Mesenchymal stem cell (in vitro differentiated cells and primary cell): ENCODE results near the gene FOSL2.

Source experiments
- DNase-seq: peaks from one replicate; pipeline ENCODE4 v3.0.0-alpha.2; 2013
- H2AFZ ChIP-seq: one replicate; pipeline ENCODE4 v1.6.1; 2013; ENCODE audit warnings: low read depth, mild to moderate bottlenecking, control low read depth, inconsistent platforms, low read length, moderate library complexity
- H2AK5ac ChIP-seq: 2 replicates; pipeline ENCODE4 v1.6.1; 2013; ENCODE audit warnings: low read length, moderate library complexity, mild to moderate bottlenecking, inconsistent platforms; ENCODE audit not compliant: severe bottlenecking
- H2BK120ac ChIP-seq: one replicate; pipeline ENCODE4 v1.6.1; 2013; ENCODE audit warnings: low read depth, mild to moderate bottlenecking, inconsistent platforms, low read length, moderate library complexity
- H2BK12ac ChIP-seq, 2 experiments: one replicate each; pipeline ENCODE4 v1.6.1; 2013; ENCODE audit warnings: inconsistent platforms in 2 of 2, low read length in 2 of 2, mild to moderate bottlenecking in 2 of 2, moderate library complexity in 2 of 2, control low read depth in 1 of 2
- H2BK15ac ChIP-seq: one replicate; pipeline ENCODE4 v1.6.1; 2013; ENCODE audit warnings: mild to moderate bottlenecking, low read depth, inconsistent platforms; ENCODE audit not compliant: poor library complexity, severe bottlenecking
- H2BK5ac ChIP-seq: 2 replicates; pipeline ENCODE4 v1.6.1; 2013; ENCODE audit warnings: low read depth, mild to moderate bottlenecking, low read length, control low read depth, inconsistent platforms; ENCODE audit not compliant: poor library complexity, severe bottlenecking
- H3K14ac ChIP-seq, 2 experiments: one replicate each; pipeline ENCODE4 v1.6.1; 2013; ENCODE audit warnings: inconsistent platforms in 2 of 2, low read length in 2 of 2, control low read depth in 1 of 2, mild to moderate bottlenecking in 1 of 2, moderate library complexity in 1 of 2
- H3K18ac ChIP-seq, 2 experiments: one replicate each; pipeline ENCODE4 v1.6.1; 2013; ENCODE audit warnings: inconsistent platforms in 2 of 2, low read length in 2 of 2, control low read depth in 1 of 2, low read depth in 1 of 2, mild to moderate bottlenecking in 1 of 2
- H3K23ac ChIP-seq, 2 experiments: one replicate each; pipeline ENCODE4 v1.6.1; 2013; ENCODE audit warnings: inconsistent platforms in 2 of 2, low read length in 2 of 2, mild to moderate bottlenecking in 2 of 2, moderate library complexity in 2 of 2, control low read depth in 1 of 2
- H3K27ac ChIP-seq: 2 replicates; pipeline ENCODE4 v1.5.1; 2013; ENCODE audit warnings: mild to moderate bottlenecking, moderate library complexity, low read length, control low read depth, inconsistent platforms; ENCODE audit not compliant: poor library complexity, severe bottlenecking
- H3K27me3 ChIP-seq, 2 experiments: 2 replicates each; pipeline versions ENCODE4 v1.6.1 to v1.7.0; 2013; ENCODE audit warnings: low read length in 2 of 2, mild to moderate bottlenecking in 2 of 2, moderate library complexity in 2 of 2, control low read depth in 1 of 2, inconsistent platforms in 1 of 2; ENCODE audit not compliant: control insufficient read depth in 1 of 2, insufficient read depth in 1 of 2
- H3K36me3 ChIP-seq, 2 experiments: 2 replicates each; pipeline versions ENCODE4 v1.6.1 to v1.7.0; 2013; ENCODE audit warnings: low read length in 2 of 2, control low read depth in 1 of 2, inconsistent platforms in 1 of 2, low read depth in 1 of 2, mild to moderate bottlenecking in 1 of 2; ENCODE audit not compliant: insufficient read depth in 2 of 2, control insufficient read depth in 1 of 2
- H3K4ac ChIP-seq, 2 experiments: one replicate each; pipeline ENCODE4 v1.6.1; 2013; ENCODE audit warnings: inconsistent platforms in 2 of 2, low read length in 2 of 2, mild to moderate bottlenecking in 2 of 2, moderate library complexity in 2 of 2, control low read depth in 1 of 2, low read depth in 1 of 2
- H3K4me1 ChIP-seq: 2 replicates; pipeline ENCODE4 v1.6.1; 2013; ENCODE audit warnings: low read depth, low read length, control low read depth; ENCODE audit not compliant: control insufficient read depth, insufficient read depth
- H3K4me2 ChIP-seq: 2 replicates; pipeline ENCODE4 v1.6.1; 2013; ENCODE audit warnings: low read length, mild to moderate bottlenecking, inconsistent platforms; ENCODE audit not compliant: poor library complexity, severe bottlenecking
- H3K4me3 ChIP-seq, 2 experiments: 2 replicates each; pipeline versions ENCODE4 v1.5.1 to v1.7.0; 2013; ENCODE audit warnings: low read length in 2 of 2, mild to moderate bottlenecking in 2 of 2, control low read depth in 1 of 2, low read depth in 1 of 2; ENCODE audit not compliant: insufficient read depth in 1 of 2
- H3K79me1 ChIP-seq: replicated peaks from 2 replicates; pipeline ENCODE4 v1.6.1; 2013; ENCODE audit warnings: mild to moderate bottlenecking, control low read depth, low read length, inconsistent platforms; ENCODE audit not compliant: poor library complexity, severe bottlenecking
- H3K9ac ChIP-seq: 2 replicates; pipeline ENCODE4 v1.7.0; 2013; ENCODE audit warnings: mild to moderate bottlenecking, low read length, moderate library complexity
- H3K9me3 ChIP-seq: 2 replicates; pipeline ENCODE4 v1.7.0; 2013; ENCODE audit warnings: mild to moderate bottlenecking, low read length; ENCODE audit not compliant: control insufficient read depth
- H4K8ac ChIP-seq: one replicate; pipeline ENCODE4 v1.6.1; 2013; ENCODE audit warnings: inconsistent platforms, mild to moderate bottlenecking, low read length, moderate library complexity
- H4K91ac ChIP-seq: one replicate; pipeline ENCODE4 v1.6.1; 2013; ENCODE audit warnings: mild to moderate bottlenecking, low read length, inconsistent platforms
- WGBS: methylation state at CpG from one replicate; pipeline ENCODE4 v1.1.7; 2013; ENCODE audit warnings: mixed read lengths; 5-methylcytosine and 5-hydroxymethylcytosine counted together

Gene FOSL2

DNA sequence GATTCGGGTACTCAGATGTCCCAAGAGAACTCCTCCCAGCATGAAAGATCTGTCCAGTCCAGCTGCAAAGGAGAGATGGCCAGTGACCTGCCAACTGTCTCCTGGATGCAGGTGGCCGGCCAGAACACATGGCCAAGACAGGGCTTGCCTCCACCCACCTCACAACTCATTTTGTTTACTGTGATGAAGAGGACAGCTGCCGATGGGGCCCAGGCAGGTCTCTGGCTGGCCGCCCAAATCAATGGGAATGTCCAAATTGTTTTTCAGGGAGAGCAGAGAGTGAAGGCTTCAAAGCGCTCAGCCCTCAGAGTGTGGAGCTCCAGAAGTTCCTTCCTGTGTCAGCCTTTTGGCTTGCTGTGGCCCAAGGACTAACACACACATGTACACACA, 41.9 kb downstream of the FOSL2 start:
- Histone ChIP-seq H3K79me1 (no peaks in the 10 kb centered on the region), H3K27me3 (no peaks in the 10 kb centered on the region), H2AK5ac (no peak overlapping the region), H2BK15ac (no peak overlapping the region), H2AFZ (no peak overlapping the region), H4K91ac (peak overlapping the region; percentile 10), H3K4me1 (peaks cover 18% of the 10 kb centered on the region), H3K4me3 (no peak overlapping the region), H3K4ac (no peak overlapping the region), H3K9me3 (peaks cover 11% of the 10 kb centered on the region), H3K14ac (peak overlapping the region in 1 of 2 experiments; percentile 81), H3K27ac (no peak overlapping the region), H4K8ac (no peak overlapping the region), H2BK5ac (no peak overlapping the region), H2BK12ac (no peak overlapping the region), H2BK120ac (no peak overlapping the region), H3K23ac (no peak overlapping the region), H3K9ac (no peak overlapping the region), H3K36me3 (no peaks in the 10 kb centered on the region), H3K4me2 (no peak overlapping the region), H3K18ac (no peak overlapping the region)
- 82% methylated on average over 5 of the region's 5 CpGs for WGBS
- no peak for DNase-seq

GRCh38 chr2:28435241-28435640, 42.6 kb downstream of the FOSL2 start:
- H3K4me3 ChIP-seq, result no peak overlapping the region
- H2BK15ac ChIP-seq, result no peak overlapping the region
- H3K23ac ChIP-seq, result no peak overlapping the region
- H2BK12ac ChIP-seq, result no peak overlapping the region
- DNase-seq, result no peak
- no peak overlapping the region for H4K8ac ChIP-seq
- no peak overlapping the region for H3K9ac ChIP-seq
- H3K18ac ChIP-seq, result no peak overlapping the region
- H3K79me1 ChIP-seq, result no peaks in the 10 kb centered on the region
- no peak overlapping the region for H3K4me2 ChIP-seq
- H3K36me3 ChIP-seq, result no peaks in the 10 kb centered on the region
- H3K27ac ChIP-seq, result peak overlapping the region; percentile 64
- H3K27me3 ChIP-seq, result no peaks in the 10 kb centered on the region
- no peak overlapping the region for H4K91ac ChIP-seq
- no peak overlapping the region for H3K4ac ChIP-seq
- H2AFZ ChIP-seq, result no peak overlapping the region
- no peak overlapping the region for H2BK120ac ChIP-seq
- H3K9me3 ChIP-seq, result peaks cover 11% of the 10 kb centered on the region
- no peak overlapping the region for H3K14ac ChIP-seq
- peaks cover 18% of the 10 kb centered on the region for H3K4me1 ChIP-seq
- peak overlapping the region; percentile 96 for H2AK5ac ChIP-seq
- H2BK5ac ChIP-seq, result no peak overlapping the region
- 98% methylated on average over 4 of the region's 4 CpGs for WGBS

- 85% methylated on average over 3 of the region's 4 CpGs for WGBS
- no peak overlapping the region for H3K4ac ChIP-seq
- no peak overlapping the region for H3K4me2 ChIP-seq
- H2BK12ac ChIP-seq, result no peak overlapping the region
- H3K23ac ChIP-seq, result no peak overlapping the region
- no peak overlapping the region for H3K4me3 ChIP-seq
- H4K91ac ChIP-seq, result no peak overlapping the region
- no peak overlapping the region for H4K8ac ChIP-seq
- H2BK120ac ChIP-seq, result no peak overlapping the region
- H3K9ac ChIP-seq, result no peak overlapping the region
- H3K79me1 ChIP-seq, result no peaks in the 10 kb centered on the region
- no peak overlapping the region for H3K18ac ChIP-seq
- H3K36me3 ChIP-seq, result no peaks in the 10 kb centered on the region
- H2BK15ac ChIP-seq, result no peak overlapping the region
- no peak overlapping the region for H2AFZ ChIP-seq
- peaks cover 18% of the 10 kb centered on the region for H3K4me1 ChIP-seq
- no peak for DNase-seq
- H2AK5ac ChIP-seq, result peak overlapping the region; percentile 96
- no peak overlapping the region for H3K14ac ChIP-seq
- H2BK5ac ChIP-seq, result no peak overlapping the region
- H3K27me3 ChIP-seq, result no peaks in the 10 kb centered on the region
- H3K9me3 ChIP-seq, result peaks cover 11% of the 10 kb centered on the region
- peak overlapping the region; percentile 64 for H3K27ac ChIP-seq
Measured at GRCh38 chr2:28435814-28436351, 43.2 kb downstream of the FOSL2 start.

DNA sequence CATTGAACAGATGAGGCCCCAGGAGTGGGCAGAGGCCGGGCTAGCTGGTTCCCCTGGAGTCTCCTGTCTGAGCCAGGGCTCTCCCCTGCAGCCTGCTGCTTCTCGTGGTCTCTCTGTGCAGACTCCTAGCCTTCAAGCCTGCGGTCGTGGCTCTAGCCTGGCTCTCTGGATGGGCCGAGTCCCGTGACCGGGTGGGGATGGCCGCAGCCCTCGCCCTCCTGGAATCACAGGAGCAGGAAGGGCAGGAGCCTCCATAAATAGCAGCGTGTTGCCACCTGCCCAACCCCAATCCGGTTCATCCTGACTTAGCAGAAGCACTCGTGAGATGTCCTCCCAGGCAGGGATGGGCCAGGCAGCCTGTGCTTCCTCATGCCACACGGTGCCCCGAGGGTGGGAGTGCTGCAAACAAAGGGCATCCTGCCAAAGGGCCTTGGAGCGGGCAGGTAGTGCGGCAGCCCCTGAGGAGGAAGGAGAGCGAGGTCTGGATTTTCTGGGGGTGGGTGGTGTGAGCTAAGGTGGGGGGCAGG, 43.9 kb downstream of the FOSL2 start:
- H2BK15ac ChIP-seq, result no peak overlapping the region
- H2AK5ac ChIP-seq, result peak overlapping the region; percentile 29

More for the DNA sequence above, 43.9 kb downstream of the FOSL2 start:
- H3K4me1 ChIP-seq, result peaks cover 18% of the 10 kb centered on the region
- H4K91ac ChIP-seq, result no peak overlapping the region
- no peak for DNase-seq
- H3K4ac ChIP-seq, result no peak overlapping the region
- H3K27ac ChIP-seq, result no peak overlapping the region
- no peaks in the 10 kb centered on the region for H3K36me3 ChIP-seq
- no peak overlapping the region for H3K9ac ChIP-seq
- no peak overlapping the region for H4K8ac ChIP-seq
- no peak overlapping the region for H2AFZ ChIP-seq
- no peak overlapping the region for H3K23ac ChIP-seq
- no peak overlapping the region for H3K4me3 ChIP-seq
- H3K4me2 ChIP-seq, result no peak overlapping the region
- H3K79me1 ChIP-seq, result no peaks in the 10 kb centered on the region
- peaks cover 11% of the 10 kb centered on the region for H3K9me3 ChIP-seq
- H2BK120ac ChIP-seq, result no peak overlapping the region
- no peaks in the 10 kb centered on the region for H3K27me3 ChIP-seq
- no peak overlapping the region for H2BK5ac ChIP-seq
- no peak overlapping the region for H2BK12ac ChIP-seq
- 94% methylated on average over 17 of the region's 17 CpGs for WGBS
- no peak overlapping the region for H3K14ac ChIP-seq
- no peak overlapping the region for H3K18ac ChIP-seq
